ENCODE data around the gene RPS4Y1.
"Not testable (repeated sequence)": the region's sequence is repeated elsewhere in the genome, so short reads cannot be mapped to it uniquely, and the experiment has no call there.

RPS4Y1 gene

DNA sequence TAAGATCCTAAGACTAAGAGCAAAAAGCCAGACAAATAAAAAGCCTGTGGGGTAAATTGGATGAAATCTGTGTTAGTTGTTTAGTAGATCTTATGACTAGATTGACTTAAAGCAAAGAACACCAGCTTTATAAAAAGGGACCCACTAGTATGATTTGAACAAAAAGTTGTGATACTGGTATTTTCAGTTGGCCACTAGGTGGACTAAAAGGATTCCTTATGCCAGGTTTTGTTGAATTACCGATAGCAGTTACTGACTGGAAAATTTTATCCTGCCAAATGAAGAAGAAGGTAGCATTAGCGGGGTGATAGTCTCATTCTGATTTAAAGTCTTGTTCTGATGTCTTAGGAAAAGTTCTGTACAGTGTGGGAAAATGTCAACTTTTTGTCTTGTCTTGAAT lies 41.2 kb upstream of the RPS4Y1 start:
- Histone ChIP-seq H3K36me3 (ENCODE audit: insufficient read depth, low read length) (no peaks in the 10 kb centered on the region), H3K4me2 (ENCODE audit: low read depth, low read length, poor library complexity, severe bottlenecking) (no peak overlapping the region), H4K20me1 (ENCODE audit: insufficient read depth, low read length, poor library complexity, severe bottlenecking) (no peaks in the 10 kb centered on the region), H2AFZ (ENCODE audit: low read length) (no peak overlapping the region), H3K79me2 (ENCODE audit: insufficient read depth, low read length) (no peaks in the 10 kb centered on the region), H3K9me2 (replicated peaks; ENCODE audit: low read depth, low read length) (no peaks in the 10 kb centered on the region), H3K27me3 (ENCODE audit: insufficient read depth, low read length, poor library complexity, severe bottlenecking) (no peaks in the 10 kb centered on the region), H3F3A (ENCODE audit: low read depth) (no peaks in the 10 kb centered on the region), H3K4me3 (ENCODE audit: low read length, poor library complexity, severe bottlenecking) (no peak overlapping the region), H3K9me3 (ENCODE audit: insufficient read depth, low read depth, low read length) (no peaks in the 10 kb centered on the region), H3K9ac (ENCODE audit: low read depth, low read length, poor library complexity, severe bottlenecking) (no peak overlapping the region), H3K4me1 (ENCODE audit: insufficient read depth, low read length, poor library complexity, severe bottlenecking) (no peaks in the 10 kb centered on the region)
- TF ChIP-seq EZH2phosphoT487 (IDR thresholded peaks at IDR 0.05; ENCODE audit: borderline replicate concordance) = no peak
- TF ChIP-seq, protein P1, sequence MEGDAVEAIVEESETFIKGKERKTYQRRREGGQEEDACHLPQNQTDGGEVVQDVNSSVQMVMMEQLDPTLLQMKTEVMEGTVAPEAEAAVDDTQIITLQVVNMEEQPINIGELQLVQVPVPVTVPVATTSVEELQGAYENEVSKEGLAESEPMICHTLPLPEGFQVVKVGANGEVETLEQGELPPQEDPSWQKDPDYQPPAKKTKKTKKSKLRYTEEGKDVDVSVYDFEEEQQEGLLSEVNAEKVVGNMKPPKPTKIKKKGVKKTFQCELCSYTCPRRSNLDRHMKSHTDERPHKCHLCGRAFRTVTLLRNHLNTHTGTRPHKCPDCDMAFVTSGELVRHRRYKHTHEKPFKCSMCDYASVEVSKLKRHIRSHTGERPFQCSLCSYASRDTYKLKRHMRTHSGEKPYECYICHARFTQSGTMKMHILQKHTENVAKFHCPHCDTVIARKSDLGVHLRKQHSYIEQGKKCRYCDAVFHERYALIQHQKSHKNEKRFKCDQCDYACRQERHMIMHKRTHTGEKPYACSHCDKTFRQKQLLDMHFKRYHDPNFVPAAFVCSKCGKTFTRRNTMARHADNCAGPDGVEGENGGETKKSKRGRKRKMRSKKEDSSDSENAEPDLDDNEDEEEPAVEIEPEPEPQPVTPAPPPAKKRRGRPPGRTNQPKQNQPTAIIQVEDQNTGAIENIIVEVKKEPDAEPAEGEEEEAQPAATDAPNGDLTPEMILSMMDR (conservative IDR thresholded peaks at IDR 0.05; ENCODE audit: low read length) = no peak

GRCh38 chrY:2817146-2817896 lies 24.1 kb upstream of the RPS4Y1 start:
- H3K9ac ChIP-seq (ENCODE audit: low read depth, low read length, poor library complexity, severe bottlenecking); H3K4me2 ChIP-seq (ENCODE audit: low read depth, low read length, poor library complexity, severe bottlenecking); H2AFZ ChIP-seq (ENCODE audit: low read length); H3F3A ChIP-seq (ENCODE audit: low read depth); H3K4me3 ChIP-seq (ENCODE audit: low read length, poor library complexity, severe bottlenecking); H4K20me1 ChIP-seq (ENCODE audit: insufficient read depth, low read length, poor library complexity, severe bottlenecking); H3K4me1 ChIP-seq (ENCODE audit: insufficient read depth, low read length, poor library complexity, severe bottlenecking); H3K9me2 ChIP-seq (replicated peaks; ENCODE audit: low read depth, low read length); H3K36me3 ChIP-seq (ENCODE audit: insufficient read depth, low read length); H3K9me3 ChIP-seq (ENCODE audit: insufficient read depth, low read depth, low read length); H3K27me3 ChIP-seq (ENCODE audit: insufficient read depth, low read length, poor library complexity, severe bottlenecking); H3K79me2 ChIP-seq (ENCODE audit: insufficient read depth, low read length): not testable (repeated sequence)

GRCh38 chrY:2824471-2824870 lies 16.9 kb upstream of the RPS4Y1 start:
- no peak overlapping the region for H3K4me3 ChIP-seq (ENCODE audit: low read length, poor library complexity, severe bottlenecking)
- no peak for TF ChIP-seq EZH2phosphoT487 (IDR thresholded peaks at IDR 0.05; ENCODE audit: borderline replicate concordance)
- TF ChIP-seq, protein P1 (conservative IDR thresholded peaks at IDR 0.05; ENCODE audit: low read length) = no peak
- no peaks in the 10 kb centered on the region for H3K36me3 ChIP-seq (ENCODE audit: insufficient read depth, low read length)
- no peaks in the 10 kb centered on the region for H3K27me3 ChIP-seq (ENCODE audit: insufficient read depth, low read length, poor library complexity, severe bottlenecking)
- no peaks in the 10 kb centered on the region for H3F3A ChIP-seq (ENCODE audit: low read depth)
- no peak overlapping the region for H2AFZ ChIP-seq (ENCODE audit: low read length)
- no peak overlapping the region for H3K9ac ChIP-seq (ENCODE audit: low read depth, low read length, poor library complexity, severe bottlenecking)
- no peaks in the 10 kb centered on the region for H3K9me3 ChIP-seq (ENCODE audit: insufficient read depth, low read depth, low read length)
- no peaks in the 10 kb centered on the region for H3K79me2 ChIP-seq (ENCODE audit: insufficient read depth, low read length)
- H3K4me2 ChIP-seq (ENCODE audit: low read depth, low read length, poor library complexity, severe bottlenecking) = no peak overlapping the region
- H3K4me1 ChIP-seq (ENCODE audit: insufficient read depth, low read length, poor library complexity, severe bottlenecking) = no peaks in the 10 kb centered on the region
- H3K9me2 ChIP-seq (replicated peaks; ENCODE audit: low read depth, low read length) = no peaks in the 10 kb centered on the region
- no peaks in the 10 kb centered on the region for H4K20me1 ChIP-seq (ENCODE audit: insufficient read depth, low read length, poor library complexity, severe bottlenecking)

DNA sequence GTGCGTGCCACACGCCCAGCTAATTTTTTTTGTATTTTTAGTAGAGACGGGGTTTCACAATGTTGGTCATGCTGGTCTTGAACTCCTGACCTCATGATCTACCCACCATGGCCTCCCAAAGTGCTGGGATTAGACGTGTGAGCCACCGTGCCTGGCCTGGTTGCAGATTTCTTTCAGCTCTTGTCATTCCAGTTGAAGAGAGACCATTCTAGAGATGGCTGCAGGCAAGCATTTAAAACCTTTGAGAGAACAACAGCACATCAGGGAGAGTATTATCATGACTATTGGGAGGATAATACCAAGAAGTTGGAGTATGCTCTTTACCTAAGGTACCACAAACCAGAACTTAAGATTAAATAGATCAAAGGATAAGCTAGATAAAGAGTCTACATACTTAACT lies 12.9 kb upstream of the RPS4Y1 start:
- H4K20me1 ChIP-seq (ENCODE audit: insufficient read depth, low read length, poor library complexity, severe bottlenecking) = no peaks in the 10 kb centered on the region
- no peak overlapping the region for H3K4me2 ChIP-seq (ENCODE audit: low read depth, low read length, poor library complexity, severe bottlenecking)
- no peaks in the 10 kb centered on the region for H3K79me2 ChIP-seq (ENCODE audit: insufficient read depth, low read length)
- no peak overlapping the region for H3K9ac ChIP-seq (ENCODE audit: low read depth, low read length, poor library complexity, severe bottlenecking)
- H3K4me1 ChIP-seq (ENCODE audit: insufficient read depth, low read length, poor library complexity, severe bottlenecking) = no peaks in the 10 kb centered on the region
- H3K27me3 ChIP-seq (ENCODE audit: insufficient read depth, low read length, poor library complexity, severe bottlenecking) = no peaks in the 10 kb centered on the region
- TF ChIP-seq, protein P1 (conservative IDR thresholded peaks at IDR 0.05; ENCODE audit: low read length) = no peak
- no peak for TF ChIP-seq EZH2phosphoT487 (IDR thresholded peaks at IDR 0.05; ENCODE audit: borderline replicate concordance)
- H3K4me3 ChIP-seq (ENCODE audit: low read length, poor library complexity, severe bottlenecking) = no peak overlapping the region
- no peak overlapping the region for H2AFZ ChIP-seq (ENCODE audit: low read length)
- H3F3A ChIP-seq (ENCODE audit: low read depth) = no peaks in the 10 kb centered on the region
- H3K9me2 ChIP-seq (replicated peaks; ENCODE audit: low read depth, low read length) = no peaks in the 10 kb centered on the region
- no peaks in the 10 kb centered on the region for H3K9me3 ChIP-seq (ENCODE audit: insufficient read depth, low read depth, low read length)
- no peaks in the 10 kb centered on the region for H3K36me3 ChIP-seq (ENCODE audit: insufficient read depth, low read length)

Measured in Loucy (cell line).